PC-9 (cell line): ENCODE measurements around the gene ATAD3B. TPM values are rescaled to one million over a fixed set of nuclear protein-coding genes. Genes with fewer than 3 reads are reported as not detected.

Experiments
- BruUV-seq: library from RNA; stranded (reverse); fragments of 400-500 nt; replicated peaks from 2 replicates; lab custom pipeline; 2021; lab: Mats Ljungman, UMichigan
- CTCF ChIA-PET: fragments of 300-600 bp; sonication (Branson Sonifier 250); formaldehyde crosslinking; loops from one replicate; lab custom pipeline; 2022; ENCODE audit warnings: antibody characterized with exemption; lab: Charles Lee
- POLR2A ChIA-PET: fragments of 300-600 bp; sonication (Branson Sonifier 250); formaldehyde crosslinking; loops from one replicate; lab custom pipeline; 2022; ENCODE audit warnings: antibody characterized with exemption; ENCODE audit not compliant: unreplicated experiment; lab: Charles Lee
- DNase-seq, 2 experiments: peaks; one replicate each; pipeline versions ENCODE4 v3.0.0 to v3.0.0-alpha.2; 2015 to 2022; ENCODE audit warnings: mixed read lengths in 1 of 2
- H2AFZ ChIP-seq: fragments of 200-600 bp; sonication (generic); 2 replicates; pipeline ENCODE4 v1.8.1; 2017; ENCODE audit warnings: antibody characterized with exemption
- H3F3A ChIP-seq: fragments of 200-600 bp; sonication (generic); 2 replicates; pipeline ENCODE4 v1.8.1; 2017; ENCODE audit warnings: antibody characterized with exemption, mild to moderate bottlenecking, low read depth; ENCODE audit not compliant: insufficient read depth
- H3K27ac ChIP-seq: fragments of 200-600 bp; sonication (generic); 2 replicates; pipeline ENCODE4 v1.6.1; 2016; ENCODE audit warnings: mixed run types
- H3K27me3 ChIP-seq: fragments of 200-600 bp; sonication (generic); 2 replicates; pipeline ENCODE4 v1.6.1; 2016; ENCODE audit warnings: low read depth, mixed run types; ENCODE audit not compliant: insufficient read depth
- H3K36me3 ChIP-seq: fragments of 200-600 bp; sonication (generic); 2 replicates; pipeline ENCODE4 v1.6.1; 2016; ENCODE audit warnings: low read depth, mixed run types
- H3K4me1 ChIP-seq: fragments of 200-600 bp; sonication (generic); replicated peaks from 2 replicates; pipeline ENCODE4 v1.6.1; 2016; ENCODE audit warnings: mixed run types; ENCODE audit not compliant: insufficient read depth
- H3K4me2 ChIP-seq: fragments of 200-600 bp; sonication (generic); 2 replicates; pipeline ENCODE4 v1.6.1; 2017; ENCODE audit warnings: mixed run types
- H3K4me3 ChIP-seq: fragments of 200-600 bp; sonication (generic); 2 replicates; pipeline ENCODE4 v1.6.1; 2016; ENCODE audit warnings: mixed run types
- H3K79me2 ChIP-seq: fragments of 200-600 bp; sonication (generic); 2 replicates; pipeline ENCODE4 v1.6.1; 2017; ENCODE audit warnings: low read depth, mixed run types
- H3K9me2 ChIP-seq: fragments of 200-600 bp; sonication (generic); 2 replicates; pipeline ENCODE4 v1.8.1; 2017; ENCODE audit warnings: mild to moderate bottlenecking; ENCODE audit not compliant: insufficient read depth
- H3K9me3 ChIP-seq: fragments of 200-600 bp; sonication (generic); 2 replicates; pipeline ENCODE4 v1.8.1; 2016; ENCODE audit warnings: low read depth; ENCODE audit not compliant: insufficient read depth
- H4K20me1 ChIP-seq: fragments of 200-600 bp; sonication (generic); 2 replicates; pipeline ENCODE4 v1.8.1; 2017; ENCODE audit not compliant: insufficient read depth
- EZH2 ChIP-seq: fragments of 200-600 bp; sonication (generic); IDR thresholded peaks from 2 replicates; pipeline ENCODE4 v1.8.0; 2017; ENCODE audit warnings: antibody characterized with exemption, low read depth
- intact Hi-C: fragments of 100-400 bp; cut with micrococcal nuclease; formaldehyde crosslinking; loops from one replicate; pipeline ENCODE4 v1.10.0; 2022; ENCODE audit not compliant: unreplicated experiment
- total RNA-seq: library from RNA; stranded (reverse); gene quantifications from 2 replicates; pipeline ENCODE4 v1.2.3, GENCODE V29; 2021
- TF ChIP-seq, protein P1 (sequence below): fragments of 200-600 bp; sonication (generic); conservative IDR thresholded peaks from 2 replicates; pipeline ENCODE4 v1.6.1; 2017; ENCODE audit warnings: mixed run types, antibody characterized with exemption, mild to moderate bottlenecking, moderate library complexity

The ATAD3B gene
- total RNA-seq, 1 experiment from 2014 or later: 32.8 TPM

DNA sequence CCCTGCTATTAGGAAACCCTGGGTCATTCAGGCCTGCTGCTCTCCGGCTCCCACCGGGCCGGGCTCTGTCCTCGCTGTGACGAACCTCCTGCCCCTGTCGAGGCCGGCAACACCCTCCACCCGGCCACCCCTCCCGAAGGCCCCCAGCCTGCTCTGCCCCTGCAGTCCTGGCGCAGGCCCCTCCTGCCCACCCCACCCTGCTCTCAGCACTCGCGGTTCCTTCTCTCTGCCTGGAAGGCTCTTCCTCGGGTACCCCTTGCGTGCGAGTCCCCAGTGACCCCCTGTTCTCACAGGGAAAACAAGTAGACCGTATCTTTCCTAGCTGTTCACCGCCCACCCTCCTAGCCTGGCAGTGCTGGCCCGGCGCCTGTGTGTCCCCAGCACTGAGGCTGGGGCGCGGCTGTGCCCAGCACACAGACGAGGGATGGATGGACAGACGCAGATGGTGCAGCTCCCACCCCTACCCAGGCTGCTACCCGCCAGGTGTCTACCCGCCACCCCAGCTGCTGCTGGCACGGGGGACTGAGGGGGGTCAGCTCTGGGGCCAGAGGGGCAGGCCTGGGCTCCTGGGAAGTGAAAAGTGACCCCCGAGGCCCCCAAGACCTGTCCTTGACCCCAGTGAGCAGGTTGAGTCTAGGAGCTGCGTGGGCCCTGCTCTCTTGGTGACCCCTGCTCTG, 39.2 kb upstream of the ATAD3B start:
- Histone ChIP-seq H3K9me3 (no peaks in the 10 kb centered on the region), H3K9me2 (no peaks in the 10 kb centered on the region), H3K79me2 (peaks cover 5% of the 10 kb centered on the region; the same call in 1 of the 2 replicates), H3K27me3 (no peaks in the 10 kb centered on the region), H4K20me1 (no peaks in the 10 kb centered on the region), H3K4me2 (peak overlapping the region; percentile 85), H3K36me3 (no peaks in the 10 kb centered on the region), H3K27ac (peak overlapping the region; percentile 51), H3K4me1 (peaks cover 64% of the 10 kb centered on the region), H3K4me3 (peak overlapping the region; percentile 52; the same call in 1 of the 2 replicates), H2AFZ (peak overlapping the region; percentile 66; the same call in 1 of the 2 replicates), H3F3A (peaks cover 33% of the 10 kb centered on the region; the same call in 1 of the 2 replicates)
- no peak for TF ChIP-seq EZH2
- TF ChIP-seq, protein P1, sequence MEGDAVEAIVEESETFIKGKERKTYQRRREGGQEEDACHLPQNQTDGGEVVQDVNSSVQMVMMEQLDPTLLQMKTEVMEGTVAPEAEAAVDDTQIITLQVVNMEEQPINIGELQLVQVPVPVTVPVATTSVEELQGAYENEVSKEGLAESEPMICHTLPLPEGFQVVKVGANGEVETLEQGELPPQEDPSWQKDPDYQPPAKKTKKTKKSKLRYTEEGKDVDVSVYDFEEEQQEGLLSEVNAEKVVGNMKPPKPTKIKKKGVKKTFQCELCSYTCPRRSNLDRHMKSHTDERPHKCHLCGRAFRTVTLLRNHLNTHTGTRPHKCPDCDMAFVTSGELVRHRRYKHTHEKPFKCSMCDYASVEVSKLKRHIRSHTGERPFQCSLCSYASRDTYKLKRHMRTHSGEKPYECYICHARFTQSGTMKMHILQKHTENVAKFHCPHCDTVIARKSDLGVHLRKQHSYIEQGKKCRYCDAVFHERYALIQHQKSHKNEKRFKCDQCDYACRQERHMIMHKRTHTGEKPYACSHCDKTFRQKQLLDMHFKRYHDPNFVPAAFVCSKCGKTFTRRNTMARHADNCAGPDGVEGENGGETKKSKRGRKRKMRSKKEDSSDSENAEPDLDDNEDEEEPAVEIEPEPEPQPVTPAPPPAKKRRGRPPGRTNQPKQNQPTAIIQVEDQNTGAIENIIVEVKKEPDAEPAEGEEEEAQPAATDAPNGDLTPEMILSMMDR: no peak
- peak in 1 of 2 experiments; percentile 18 for DNase-seq
- intact Hi-C loops: loop anchor here (1.0 to 10.0 kb wide), 4 partner anchors 10 to 88 kb away; partner anchors contain the start of genes DVL1 and MRPL20
- CTCF ChIA-PET: interaction anchor here (0.8 kb wide), 1 partner anchor 34 kb away, joined by 3 read pairs; the partner anchor contains the start of gene CCNL2
- POLR2A ChIA-PET: interaction anchor here (0.9 kb wide), 1 partner anchor 12 kb away, joined by 3 read pairs; no protein-coding TSS in a partner anchor
- BruUV-seq: TSS peak; percentile 46

DNA sequence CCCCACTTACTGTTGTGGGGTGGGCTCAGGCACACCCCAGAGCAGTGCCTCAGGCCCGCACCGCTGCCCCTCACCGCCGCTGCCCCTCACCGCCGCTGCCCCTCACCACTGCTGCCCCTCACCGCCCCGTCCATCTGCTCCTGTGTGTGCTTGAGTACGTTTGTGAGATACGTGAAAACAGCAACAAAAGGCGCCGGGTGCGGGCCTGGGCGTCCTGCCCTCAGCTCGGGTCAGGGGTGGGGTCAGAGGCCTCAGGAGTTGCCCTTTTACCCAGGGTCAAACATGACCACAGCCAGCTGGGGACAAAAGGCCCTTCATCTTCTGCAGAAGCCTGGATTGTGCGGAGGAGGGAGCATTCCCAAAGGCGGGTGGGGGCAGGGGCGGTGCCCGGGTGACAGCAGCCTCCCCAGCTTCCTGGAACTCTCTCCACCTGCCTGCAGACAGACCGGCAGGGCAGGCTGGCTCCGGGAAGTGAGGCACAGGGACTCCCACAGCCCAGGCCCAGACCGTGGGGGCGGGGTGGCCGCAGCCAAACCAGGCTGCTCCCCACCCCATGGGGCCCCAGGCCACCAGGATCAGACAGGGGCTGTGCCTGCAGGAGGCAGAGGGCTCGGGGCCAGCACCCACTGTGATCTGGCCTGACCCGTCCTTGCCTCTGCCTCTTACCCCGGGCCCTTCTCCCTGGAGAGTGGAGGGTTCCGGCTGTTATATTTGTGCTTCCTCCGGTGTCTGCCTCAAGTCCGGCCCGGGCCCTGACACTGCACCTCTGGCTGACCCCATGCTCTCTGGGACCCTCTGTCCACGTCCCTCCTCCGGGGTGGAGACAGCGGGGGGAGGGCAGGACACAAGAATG, 38.4 kb upstream of the ATAD3B start:
- no peaks in the 10 kb centered on the region for H4K20me1 ChIP-seq
- H2AFZ ChIP-seq: peak overlapping the region; percentile 79
- no peaks in the 10 kb centered on the region for H3K36me3 ChIP-seq
- DNase-seq: peak; percentile 82 to 95
- peaks cover 5% of the 10 kb centered on the region; the same call in 1 of the 2 replicates for H3K79me2 ChIP-seq
- ChIA-PET POLR2A (interaction anchor here (0.5 to 0.7 kb wide), 3 partner anchors 73 to 1554 kb away, joined by 3 to 7 read pairs (median 3); no protein-coding TSS in a partner anchor), CTCF (no interaction called here)
- H3K27ac ChIP-seq: peak overlapping the region; percentile 86
- TF ChIP-seq, protein P1: no peak; the same call in 1 of the 2 replicates
- TF ChIP-seq EZH2: no peak
- H3K4me3 ChIP-seq: peak overlapping the region; percentile 45; the same call in 1 of the 2 replicates
- no TSS peak for BruUV-seq
- peak overlapping the region; percentile 85 for H3K4me2 ChIP-seq
- H3K4me1 ChIP-seq: peaks cover 64% of the 10 kb centered on the region
- intact Hi-C loops: loop anchor here (1.0 to 10.0 kb wide), 4 partner anchors 11 to 88 kb away; partner anchors contain the start of genes DVL1 and MRPL20
- H3K9me3 ChIP-seq: no peaks in the 10 kb centered on the region
- no peaks in the 10 kb centered on the region for H3K27me3 ChIP-seq
- H3F3A ChIP-seq: peaks cover 33% of the 10 kb centered on the region; the same call in 1 of the 2 replicates
- H3K9me2 ChIP-seq: no peaks in the 10 kb centered on the region

DNA sequence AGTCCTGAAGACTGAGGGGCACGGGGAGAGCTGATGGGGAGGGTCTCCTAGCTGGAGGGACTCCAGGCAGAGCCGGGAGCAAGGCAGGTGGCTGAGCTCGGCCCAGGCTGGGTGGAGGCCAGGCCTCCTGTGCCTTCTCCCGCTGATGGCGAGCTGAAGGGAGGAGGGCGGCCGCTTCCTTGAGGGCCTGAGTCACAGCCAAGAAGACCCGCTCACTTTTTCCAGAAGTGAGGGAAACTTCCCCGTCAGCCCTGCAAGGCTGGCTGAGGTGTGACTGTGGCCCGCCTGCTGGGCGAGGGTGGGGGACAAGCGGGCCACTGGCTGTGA, 37.8 kb upstream of the ATAD3B start:
- Histone ChIP-seq H4K20me1 (no peaks in the 10 kb centered on the region), H3K27me3 (no peaks in the 10 kb centered on the region), H3K4me3 (peak overlapping the region; percentile 45; the same call in 1 of the 2 replicates), H3K79me2 (peaks cover 5% of the 10 kb centered on the region; the same call in 1 of the 2 replicates), H3K36me3 (no peaks in the 10 kb centered on the region), H3K4me2 (peak overlapping the region; percentile 85), H3F3A (peaks cover 33% of the 10 kb centered on the region; the same call in 1 of the 2 replicates), H2AFZ (peak overlapping the region; percentile 79), H3K27ac (peak overlapping the region; percentile 86), H3K4me1 (peaks cover 64% of the 10 kb centered on the region), H3K9me3 (no peaks in the 10 kb centered on the region), H3K9me2 (no peaks in the 10 kb centered on the region)
- TF ChIP-seq, protein P1: no peak
- TF ChIP-seq EZH2: no peak
- peak; percentile 61 to 68 for DNase-seq
- CTCF ChIA-PET: no interaction called here
- POLR2A ChIA-PET: interaction anchor here (0.5 to 0.7 kb wide), 3 partner anchors 72 to 1554 kb away, joined by 3 to 7 read pairs (median 3); no protein-coding TSS in a partner anchor
- no TSS peak for BruUV-seq
- intact Hi-C loops: loop anchor here (2.0 to 10.0 kb wide), 3 partner anchors 27 to 89 kb away; partner anchors contain the start of genes DVL1 and MRPL20
